ENCODE data around the gene WIZ. TPM values are rescaled to one million over a fixed set of nuclear protein-coding genes. Genes with fewer than 3 reads are reported as not detected.

The WIZ gene
- total RNA-seq, 1 experiment from 2014 or later, result 27.3 TPM

GRCh38 chr19:15398501-15399233 lies 51.1 kb downstream of the WIZ start:
- CTCF ChIA-PET, result no interaction called here
- Histone ChIP-seq H3K9me2 (ENCODE audit: insufficient read depth) (no peaks in the 10 kb centered on the region), H3K27me3 (ENCODE audit: insufficient read depth, low read depth) (no peaks in the 10 kb centered on the region), H3K27ac (no peak overlapping the region), H3K4me2 (no peak overlapping the region), H2AFZ (no peak overlapping the region), H3K36me3 (ENCODE audit: low read depth) (peaks cover 28% of the 10 kb centered on the region; the same call in 1 of the 2 replicates), H3F3A (ENCODE audit: insufficient read depth, low read depth) (peaks cover 15% of the 10 kb centered on the region; the same call in 1 of the 2 replicates), H4K20me1 (ENCODE audit: insufficient read depth) (peaks cover 40% of the 10 kb centered on the region), H3K4me1 (replicated peaks; ENCODE audit: insufficient read depth) (no peaks in the 10 kb centered on the region), H3K9me3 (ENCODE audit: insufficient read depth, low read depth) (no peaks in the 10 kb centered on the region), H3K4me3 (no peak overlapping the region), H3K79me2 (ENCODE audit: low read depth) (peaks cover 20% of the 10 kb centered on the region)
- POLR2A ChIA-PET (ENCODE audit: unreplicated experiment), result no interaction called here
- no peak for DNase-seq
- TF ChIP-seq CTCF (conservative IDR thresholded peaks at IDR 0.05) (no peak), EZH2 (IDR thresholded peaks at IDR 0.05; ENCODE audit: low read depth) (no peak)
- intact Hi-C loops (cut with micrococcal nuclease; ENCODE audit: unreplicated experiment), result no loop called here
- no TSS peak for BruUV-seq (replicated peaks)

GRCh38 chr19:15397782-15398181 lies 52.0 kb downstream of the WIZ start:
- no TSS peak for BruUV-seq (replicated peaks)
- Histone ChIP-seq H3K79me2 (ENCODE audit: low read depth) (peaks cover 11% of the 10 kb centered on the region), H3K9me2 (ENCODE audit: insufficient read depth) (0 out of 2 replicates have a peak, but pooled peaks cover 3% of the 10 kb centered on the region), H3K9me3 (ENCODE audit: insufficient read depth, low read depth) (no peaks in the 10 kb centered on the region), H3K4me3 (no peak overlapping the region), H3K27me3 (ENCODE audit: insufficient read depth, low read depth) (no peaks in the 10 kb centered on the region), H2AFZ (no peak overlapping the region), H3K4me2 (no peak overlapping the region), H3K27ac (no peak overlapping the region), H3F3A (ENCODE audit: insufficient read depth, low read depth) (peaks cover 22% of the 10 kb centered on the region; the same call in 1 of the 2 replicates), H3K4me1 (replicated peaks; ENCODE audit: insufficient read depth) (no peaks in the 10 kb centered on the region), H4K20me1 (ENCODE audit: insufficient read depth) (peaks cover 39% of the 10 kb centered on the region), H3K36me3 (ENCODE audit: low read depth) (peaks cover 33% of the 10 kb centered on the region)
- ChIA-PET CTCF (no interaction called here), POLR2A (ENCODE audit: unreplicated experiment) (no interaction called here)
- no peak for DNase-seq
- intact Hi-C loops (cut with micrococcal nuclease; ENCODE audit: unreplicated experiment), result no loop called here
- TF ChIP-seq EZH2 (IDR thresholded peaks at IDR 0.05; ENCODE audit: low read depth) (no peak), CTCF (conservative IDR thresholded peaks at IDR 0.05) (no peak)

GRCh38 chr19:15397236-15397635 lies 52.5 kb downstream of the WIZ start:
- intact Hi-C loops (cut with micrococcal nuclease; ENCODE audit: unreplicated experiment), result no loop called here
- no peak for TF ChIP-seq EZH2 (IDR thresholded peaks at IDR 0.05; ENCODE audit: low read depth)
- no peak for TF ChIP-seq CTCF (conservative IDR thresholded peaks at IDR 0.05)
- no peak for DNase-seq
- Histone ChIP-seq H3K9me2 (ENCODE audit: insufficient read depth) (0 out of 2 replicates have a peak, but pooled peaks cover 3% of the 10 kb centered on the region), H3K4me3 (no peak overlapping the region), H3K36me3 (ENCODE audit: low read depth) (peaks cover 33% of the 10 kb centered on the region), H4K20me1 (ENCODE audit: insufficient read depth) (peaks cover 34% of the 10 kb centered on the region), H3F3A (ENCODE audit: insufficient read depth, low read depth) (peaks cover 25% of the 10 kb centered on the region; the same call in 1 of the 2 replicates), H3K27me3 (ENCODE audit: insufficient read depth, low read depth) (no peaks in the 10 kb centered on the region), H3K4me2 (no peak overlapping the region), H2AFZ (no peak overlapping the region), H3K9me3 (ENCODE audit: insufficient read depth, low read depth) (no peaks in the 10 kb centered on the region), H3K4me1 (replicated peaks; ENCODE audit: insufficient read depth) (no peaks in the 10 kb centered on the region), H3K79me2 (ENCODE audit: low read depth) (peaks cover 7% of the 10 kb centered on the region; the same call in 1 of the 2 replicates), H3K27ac (no peak overlapping the region)
- no TSS peak for BruUV-seq (replicated peaks)
- CTCF ChIA-PET, result no interaction called here
- POLR2A ChIA-PET (ENCODE audit: unreplicated experiment), result no interaction called here

Data from PC-9 (cell line).